GM12891 (cell line): ENCODE measurements around the gene MCTP1.

Source experiments
- POLR2A ChIP-seq: IDR thresholded peaks from 2 replicates; pipeline ENCODE4 v1.6.1; 2011; ENCODE audit warnings: low read depth, low read length, control low read depth
- POLR2AphosphoS5 ChIP-seq: IDR thresholded peaks from 2 replicates; pipeline ENCODE4 v1.6.1; 2011; ENCODE audit warnings: low read depth, low read length, control low read depth

- no peak for TF ChIP-seq POLR2A
- no peak for TF ChIP-seq POLR2AphosphoS5
These were observed 513.2 kb downstream of the MCTP1 start for GRCh38 chr5:94771742-94772141.
